B cell (primary cell): Measurements from ENCODE around the gene CCT4. TPM values are rescaled to one million over a fixed set of nuclear protein-coding genes. Genes with fewer than 3 reads are reported as not detected.

ENCODE experiments used
- ATAC-seq: fragments of 200-7000 bp; cut with Tn5 transposase; one replicate; pipeline ENCODE4 v1.10.0; 2021; ENCODE audit warnings: low read depth, mild to moderate bottlenecking, moderate number of reproducible peaks, moderate library complexity
- CTCF ChIA-PET: fragments of 350-600 bp; sonication (Branson Sonifier 250); formaldehyde crosslinking; loops from one replicate; lab custom pipeline; 2021; ENCODE audit warnings: antibody characterized with exemption, inconsistent platforms; lab: Charles Lee
- POLR2A ChIA-PET: fragments of 350-600 bp; sonication (Branson Sonifier 250); formaldehyde crosslinking; loops from one replicate; lab custom pipeline; 2021; ENCODE audit warnings: antibody characterized with exemption; lab: Charles Lee
- DNase-seq: peaks from one replicate; pipeline ENCODE4 v3.0.0; 2013
- H2AFZ ChIP-seq: 2 replicates; pipeline ENCODE4 v1.6.1; 2012; ENCODE audit warnings: mild to moderate bottlenecking, low read depth, low read length; ENCODE audit not compliant: insufficient read depth, poor library complexity, severe bottlenecking
- H3K27ac ChIP-seq, 2 donors: 1 replicate in 1 of 2; 2 replicates in 1 of 2; pipeline ENCODE4 v1.5.1; 2012 to 2013; ENCODE audit warnings: low read length in 2 of 2, mild to moderate bottlenecking in 2 of 2, moderate library complexity in 1 of 2
- H3K27me3 ChIP-seq, 4 experiments: fragments of 200-600 bp in 1 of 4; sonication (generic) in 1 of 4; replicated peaks in 1 of 4; 1 replicate in 2 of 4; 2 replicates in 2 of 4; pipeline versions ENCODE4 v1.6.1 to v1.7.0; 2013 to 2016; ENCODE audit warnings: low read length in 3 of 4, mild to moderate bottlenecking in 2 of 4, mixed read lengths in 1 of 4, moderate library complexity in 1 of 4; ENCODE audit not compliant: insufficient read depth in 4 of 4, control insufficient read depth in 3 of 4; ENCODE audit errors: control extremely low read depth in 1 of 4
- H3K36me3 ChIP-seq, 2 experiments: replicated peaks in 1 of 2; 1 replicate in 1 of 2; 2 replicates in 1 of 2; pipeline versions ENCODE4 v1.6.1 to v1.7.1; 2013; ENCODE audit warnings: low read length in 1 of 2; ENCODE audit not compliant: insufficient read depth in 2 of 2, control insufficient read depth in 1 of 2; ENCODE audit errors: control extremely low read depth in 1 of 2, extremely low read depth in 1 of 2
- H3K4me1 ChIP-seq, 2 donors: fragments of 200-600 bp in 1 of 2; sonication (generic) in 1 of 2; 1 replicate in 1 of 2; 2 replicates in 1 of 2; pipeline versions ENCODE4 v1.5.1 to v1.6.1; 2013 to 2017; ENCODE audit warnings: low read length in 2 of 2; ENCODE audit not compliant: control insufficient read depth in 2 of 2, insufficient read depth in 2 of 2
- H3K4me2 ChIP-seq: replicated peaks from 2 replicates; pipeline ENCODE3; 2012; ENCODE audit warnings: mild to moderate bottlenecking, low read depth, low read length; ENCODE audit not compliant: poor library complexity, severe bottlenecking
- H3K4me3 ChIP-seq, 5 experiments: fragments of 200-600 bp in 1 of 5; sonication (generic) in 1 of 5; 1 replicate in 3 of 5; 2 replicates in 2 of 5; pipeline versions ENCODE4 v1.5.1 to v1.7.0; 2011 to 2016; ENCODE audit warnings: low read length in 4 of 5, mild to moderate bottlenecking in 4 of 5, low read depth in 2 of 5, control low read depth in 1 of 5, moderate library complexity in 1 of 5; ENCODE audit not compliant: insufficient read depth in 1 of 5; ENCODE audit errors: control extremely low read depth in 1 of 5, extremely low read depth in 1 of 5
- H3K79me2 ChIP-seq: fragments of 200-600 bp; sonication (generic); one replicate; pipeline ENCODE4 v1.6.0; 2016; ENCODE audit warnings: low read length; ENCODE audit not compliant: control insufficient read depth, insufficient read depth
- H3K9ac ChIP-seq: fragments of 200-600 bp; sonication (generic); 2 replicates; pipeline ENCODE4 v1.6.1; 2017; ENCODE audit warnings: mild to moderate bottlenecking, low read length, moderate library complexity
- H3K9me3 ChIP-seq, 3 donors: one replicate each; pipeline versions ENCODE4 v1.6.1 to v1.7.1; 2013; ENCODE audit warnings: low read length in 2 of 3; ENCODE audit not compliant: control insufficient read depth in 2 of 3, insufficient read depth in 1 of 3; ENCODE audit errors: control extremely low read depth in 1 of 3
- H4K20me1 ChIP-seq: 2 replicates; pipeline ENCODE4 v1.6.0; 2012; ENCODE audit warnings: mild to moderate bottlenecking, low read length; ENCODE audit not compliant: insufficient read depth, control insufficient read depth, poor library complexity, severe bottlenecking
- H3K27ac Mint-ChIP-seq: one replicate; pipeline ENCODE4 v1.8.0; 2021; ENCODE audit warnings: mixed read lengths
- H3K27me3 Mint-ChIP-seq: one replicate; pipeline ENCODE4 v1.8.0; 2021; ENCODE audit warnings: mixed read lengths
- H3K4me1 Mint-ChIP-seq: one replicate; pipeline ENCODE4 v1.8.0; 2021; ENCODE audit warnings: mixed read lengths
- H3K4me3 Mint-ChIP-seq: one replicate; pipeline ENCODE4 v1.8.0; 2021; ENCODE audit warnings: mixed read lengths
- H3K9me3 Mint-ChIP-seq: one replicate; pipeline ENCODE4 v1.8.0; 2022; ENCODE audit warnings: mixed read lengths; ENCODE audit not compliant: insufficient read depth
- EZH2 ChIP-seq: IDR thresholded peaks from 2 replicates; pipeline ENCODE4 v1.6.1; 2012; ENCODE audit warnings: borderline replicate concordance, low read depth, mild to moderate bottlenecking, moderate library complexity, low read length; ENCODE audit not compliant: insufficient read depth, poor library complexity, severe bottlenecking
- WGBS: methylation state at CpG from one replicate; pipeline ENCODE4 v1.1.5; 2013; ENCODE audit warnings: missing lambda C conversion rate; ENCODE audit not compliant: insufficient coverage; 5-methylcytosine and 5-hydroxymethylcytosine counted together
- intact Hi-C: fragments of 100-400 bp; cut with micrococcal nuclease; formaldehyde crosslinking; loops from one replicate; pipeline ENCODE4 v1.10.0; 2022
- polyA plus RNA-seq: library from polyadenylated mRNA; depleted of rRNA; stranded (reverse); fragments of >200 nt; gene quantifications from 2 replicates; pipeline ENCODE4 v1.2.3, GENCODE V29; 2012
- total RNA-seq, 2 donors: library from RNA; stranded (reverse); fragments of 120-200 nt in 1 of 2; gene quantifications; 1 replicate in 1 of 2; 2 replicates in 1 of 2; pipeline versions ENCODE4 v1.2.3 to v1.2.4, GENCODE V29; 2013 to 2022
- TF ChIP-seq, protein P1 (sequence below): fragments of 200-600 bp; IDR thresholded peaks from one replicate; pipeline ENCODE4 v1.8.0; 2022; ENCODE audit warnings: antibody characterized with exemption, mild to moderate bottlenecking

The CCT4 gene
- total and polyA plus RNA-seq, 2 donors (not counting 1 experiment from before 2014, with no cell fraction given), result 31.2 to 88.0 TPM

DNA sequence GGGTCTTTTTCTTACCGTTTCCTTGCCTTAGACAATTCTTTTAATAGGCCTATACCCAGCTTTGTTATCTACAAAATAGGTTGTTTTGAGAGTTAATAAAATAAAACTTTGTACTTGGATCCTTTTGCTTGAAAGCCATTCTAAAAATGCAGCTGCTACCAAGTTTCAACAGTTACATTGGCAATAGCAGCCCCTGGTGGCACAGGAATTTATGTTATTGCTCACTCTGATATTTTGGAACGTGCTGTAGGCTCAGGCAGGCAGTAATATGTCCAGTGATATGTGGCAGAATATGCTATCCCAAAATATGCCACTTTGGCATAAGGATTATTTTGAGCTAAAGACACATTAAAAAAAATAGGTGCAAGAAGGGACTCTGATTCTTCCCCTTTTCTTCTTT lies 10.4 kb upstream of the CCT4 start:
- ChIA-PET POLR2A (interaction anchor here (0.6 kb wide), 1 partner anchor 1226 kb away, joined by 11 read pairs; no protein-coding TSS in a partner anchor), CTCF (interaction anchor here (0.6 to 1.0 kb wide), 2 partner anchors 160 to 367 kb away, joined by 3 to 5 read pairs; no protein-coding TSS in a partner anchor)
- Mint-ChIP-seq H3K27me3 (no peaks in the 10 kb centered on the region), H3K9me3 (no peaks in the 10 kb centered on the region), H3K4me1 (no peaks in the 10 kb centered on the region), H3K4me3 (no peak overlapping the region), H3K27ac (no peak overlapping the region)
- Histone ChIP-seq H3K4me3 (no peak overlapping the region), H3K9me3 (no peaks in the 10 kb centered on the region), H3K79me2 (no peaks in the 10 kb centered on the region), H3K27ac (no peak overlapping the region), H3K9ac (no peak overlapping the region), H2AFZ (no peak overlapping the region), H3K4me1 (no peaks in the 10 kb centered on the region), H3K36me3 (no peaks in the 10 kb centered on the region), H3K27me3 (no peaks in the 10 kb centered on the region), H3K4me2 (no peak overlapping the region), H4K20me1 (no peaks in the 10 kb centered on the region)
- no peak for DNase-seq
- ATAC-seq, result no peak
- no CpG with 5 or more reads among the region's 2 CpGs for WGBS
- TF ChIP-seq, protein P1, sequence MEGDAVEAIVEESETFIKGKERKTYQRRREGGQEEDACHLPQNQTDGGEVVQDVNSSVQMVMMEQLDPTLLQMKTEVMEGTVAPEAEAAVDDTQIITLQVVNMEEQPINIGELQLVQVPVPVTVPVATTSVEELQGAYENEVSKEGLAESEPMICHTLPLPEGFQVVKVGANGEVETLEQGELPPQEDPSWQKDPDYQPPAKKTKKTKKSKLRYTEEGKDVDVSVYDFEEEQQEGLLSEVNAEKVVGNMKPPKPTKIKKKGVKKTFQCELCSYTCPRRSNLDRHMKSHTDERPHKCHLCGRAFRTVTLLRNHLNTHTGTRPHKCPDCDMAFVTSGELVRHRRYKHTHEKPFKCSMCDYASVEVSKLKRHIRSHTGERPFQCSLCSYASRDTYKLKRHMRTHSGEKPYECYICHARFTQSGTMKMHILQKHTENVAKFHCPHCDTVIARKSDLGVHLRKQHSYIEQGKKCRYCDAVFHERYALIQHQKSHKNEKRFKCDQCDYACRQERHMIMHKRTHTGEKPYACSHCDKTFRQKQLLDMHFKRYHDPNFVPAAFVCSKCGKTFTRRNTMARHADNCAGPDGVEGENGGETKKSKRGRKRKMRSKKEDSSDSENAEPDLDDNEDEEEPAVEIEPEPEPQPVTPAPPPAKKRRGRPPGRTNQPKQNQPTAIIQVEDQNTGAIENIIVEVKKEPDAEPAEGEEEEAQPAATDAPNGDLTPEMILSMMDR, result peak; percentile 32
- TF ChIP-seq EZH2, result no peak
- intact Hi-C loops, result no loop called here

DNA sequence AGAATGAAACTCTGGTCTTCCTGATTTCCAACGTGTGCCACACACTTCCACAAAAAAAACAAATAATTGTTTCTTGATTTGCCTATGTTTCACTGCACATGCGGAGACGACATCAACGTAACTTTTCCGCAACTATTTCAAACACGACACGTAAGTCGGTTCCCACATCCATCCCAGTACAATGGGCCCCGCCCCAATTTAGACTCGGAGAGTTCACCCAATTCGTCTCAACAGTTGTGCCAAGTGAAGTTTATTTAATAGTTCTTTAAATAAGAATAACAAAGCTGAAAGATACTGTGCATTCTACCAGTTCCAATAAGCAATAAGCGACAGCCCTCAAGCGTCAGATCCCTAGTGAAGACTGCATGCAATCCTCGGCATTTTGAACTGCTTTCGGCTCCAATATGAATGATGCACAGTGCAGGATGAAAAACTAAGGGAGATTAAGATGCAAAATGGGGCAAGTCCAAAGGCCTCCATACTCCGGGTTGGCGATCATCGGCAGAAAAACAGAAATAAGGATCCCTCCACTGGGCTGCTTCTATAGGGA lies 664 bp downstream of the CCT4 start:
- Histone ChIP-seq H3K36me3 (peaks cover 2 to 25% of the 10 kb centered on the region in 2 experiments), H3K9me3 (no peaks in the 10 kb centered on the region), H3K4me2 (peak overlapping the region; percentile 64), H3K79me2 (peaks cover 31% of the 10 kb centered on the region), H2AFZ (peak overlapping the region; percentile 87), H3K4me1 (peaks cover 11 to 25% of the 10 kb centered on the region in 2 donors), H3K27me3 (no peaks in the 10 kb centered on the region), H4K20me1 (peaks cover 19% of the 10 kb centered on the region), H3K4me3 (peak overlapping the region; percentile 79 to 92 (median 89)), H3K27ac (peak overlapping the region; percentile 95 to 96), H3K9ac (peak overlapping the region; percentile 94)
- peak overlapping the region; percentile 100 for H3K27ac Mint-ChIP-seq
- peak overlapping the region; percentile 100 for H3K4me3 Mint-ChIP-seq
- no peaks in the 10 kb centered on the region for H3K27me3 Mint-ChIP-seq
- POLR2A ChIA-PET, result interaction anchor here (0.5 kb wide), 1 partner anchor 55 kb away, joined by 3 read pairs; no protein-coding TSS in a partner anchor
- no peak for ATAC-seq
- CTCF ChIA-PET, result interaction anchor here (1.0 kb wide), 1 partner anchor 16 kb away, joined by 3 read pairs; no protein-coding TSS in a partner anchor
- DNase-seq, result no peak
- no peak for TF ChIP-seq EZH2
- TF ChIP-seq, protein P1, result no peak
- 0% methylated on average over 12 of the region's 18 CpGs for WGBS
- intact Hi-C loops, result loop anchor here (1.0 to 10.0 kb wide), 8 partner anchors 18 to 1133 kb away; partner anchors contain the start of genes COMMD1, EHBP1, FAM161A and PAPOLG
- H3K9me3 Mint-ChIP-seq, result no peaks in the 10 kb centered on the region
- H3K4me1 Mint-ChIP-seq, result peaks cover 32% of the 10 kb centered on the region
